Prostate gland (tissue), 2 donors: Measurements from ENCODE around the gene OLFM3.

Source experiments
- CTCF ChIP-seq, 4 experiments: fragments of 200-600 bp in 2 of 4; fragments of 450-650 bp in 2 of 4; sonication (generic) in 2 of 4; IDR thresholded peaks; 1 replicate in 3 of 4; 2 replicates in 1 of 4; pipeline ENCODE4 v1.5.1; 2016 to 2019; ENCODE audit warnings: antibody characterized with exemption in 4 of 4, mild to moderate bottlenecking in 2 of 4, moderate library complexity in 2 of 4
- POLR2A ChIP-seq: fragments of 450-650 bp; IDR thresholded peaks from one replicate; pipeline ENCODE4 v1.6.1; 2016; ENCODE audit warnings: antibody characterized with exemption, mild to moderate bottlenecking
- POLR2AphosphoS5 ChIP-seq: sonication (generic); formaldehyde crosslinking; IDR thresholded peaks from one replicate; pipeline ENCODE4 v1.6.1; 2017; ENCODE audit warnings: antibody characterized with exemption

GRCh38 chr1:101975371-101975770 is 21.4 kb downstream of the OLFM3 start:
- TF ChIP-seq CTCF (IDR thresholded peaks at IDR 0.05) (no peak), POLR2AphosphoS5 (no peak), POLR2A (no peak)
